ENCODE measurements around the gene BRD7. TPM values are rescaled to one million over a fixed set of nuclear protein-coding genes. Genes with fewer than 3 reads are reported as not detected.

Gene BRD7
- total and polyA plus RNA-seq, 2 donors = 45.9 to 48.1 TPM

- 77% methylated on average over 15 of the region's 15 CpGs for WGBS
- Histone ChIP-seq H3K4me3 (ENCODE audit: low read depth, low read length) (no peak overlapping the region), H3K27ac (ENCODE audit: low read depth) (no peak overlapping the region), H3K36me3 (ENCODE audit: insufficient read depth) (no peaks in the 10 kb centered on the region), H3K4me1 (ENCODE audit: insufficient read depth) (no peaks in the 10 kb centered on the region)
- DNase-seq (ENCODE audit: extremely low spot score) = no peak
Measured at GRCh38 chr16:50297301-50298074, 71.3 kb downstream of the BRD7 start.

GRCh38 chr16:50296807-50297206, 72.0 kb downstream of the BRD7 start:
- WGBS = 90% methylated on average over 2 of the region's 2 CpGs
- H3K36me3 ChIP-seq (ENCODE audit: insufficient read depth) = no peaks in the 10 kb centered on the region
- H3K4me1 ChIP-seq (ENCODE audit: insufficient read depth) = no peaks in the 10 kb centered on the region
- no peak overlapping the region for H3K4me3 ChIP-seq (ENCODE audit: low read depth, low read length)
- no peak for DNase-seq (ENCODE audit: extremely low spot score)
- no peak overlapping the region for H3K27ac ChIP-seq (ENCODE audit: low read depth)

GRCh38 chr16:50295541-50296132, 73.2 kb downstream of the BRD7 start:
- H3K4me1 ChIP-seq (ENCODE audit: insufficient read depth) = no peaks in the 10 kb centered on the region
- DNase-seq (ENCODE audit: extremely low spot score) = no peak
- H3K27ac ChIP-seq (ENCODE audit: low read depth) = no peak overlapping the region
- 97% methylated on average over 7 of the region's 7 CpGs for WGBS
- no peak overlapping the region for H3K4me3 ChIP-seq (ENCODE audit: low read depth, low read length)
- H3K36me3 ChIP-seq (ENCODE audit: insufficient read depth) = no peaks in the 10 kb centered on the region

GRCh38 chr16:50294955-50295354, 73.8 kb downstream of the BRD7 start:
- H3K36me3 ChIP-seq (ENCODE audit: insufficient read depth) = no peaks in the 10 kb centered on the region
- no peaks in the 10 kb centered on the region for H3K4me1 ChIP-seq (ENCODE audit: insufficient read depth)
- DNase-seq (ENCODE audit: extremely low spot score) = no peak
- H3K27ac ChIP-seq (ENCODE audit: low read depth) = no peak overlapping the region
- H3K4me3 ChIP-seq (ENCODE audit: low read depth, low read length) = no peak overlapping the region
- 85% methylated on average over 4 of the region's 4 CpGs for WGBS

GRCh38 chr16:50293994-50294855, 74.6 kb downstream of the BRD7 start:
- Histone ChIP-seq H3K4me3 (ENCODE audit: low read depth, low read length) (no peak overlapping the region), H3K36me3 (ENCODE audit: insufficient read depth) (no peaks in the 10 kb centered on the region), H3K27ac (ENCODE audit: low read depth) (no peak overlapping the region), H3K4me1 (ENCODE audit: insufficient read depth) (no peaks in the 10 kb centered on the region)
- DNase-seq (ENCODE audit: extremely low spot score) = no peak
- 87% methylated on average over 20 of the region's 20 CpGs for WGBS

- Histone ChIP-seq H3K27ac (ENCODE audit: low read depth) (no peak overlapping the region), H3K4me1 (ENCODE audit: insufficient read depth) (no peaks in the 10 kb centered on the region), H3K36me3 (ENCODE audit: insufficient read depth) (no peaks in the 10 kb centered on the region), H3K4me3 (ENCODE audit: low read depth, low read length) (no peak overlapping the region)
- 91% methylated on average over 20 of the region's 20 CpGs for WGBS
- DNase-seq (ENCODE audit: extremely low spot score) = no peak
Measured at GRCh38 chr16:50293041-50293783, 75.6 kb downstream of the BRD7 start.

- 96% methylated on average over 12 of the region's 12 CpGs for WGBS
- no peak overlapping the region for H3K27ac ChIP-seq (ENCODE audit: low read depth)
- no peak for DNase-seq (ENCODE audit: extremely low spot score)
- no peaks in the 10 kb centered on the region for H3K36me3 ChIP-seq (ENCODE audit: insufficient read depth)
- no peaks in the 10 kb centered on the region for H3K4me1 ChIP-seq (ENCODE audit: insufficient read depth)
- no peak overlapping the region for H3K4me3 ChIP-seq (ENCODE audit: low read depth, low read length)
Measured at GRCh38 chr16:50292566-50292948, 76.2 kb downstream of the BRD7 start.

- no peak overlapping the region for H3K27ac ChIP-seq (ENCODE audit: low read depth)
- DNase-seq (ENCODE audit: extremely low spot score) = no peak
- H3K4me3 ChIP-seq (ENCODE audit: low read depth, low read length) = no peak overlapping the region
- 89% methylated on average over 26 of the region's 26 CpGs for WGBS
- no peaks in the 10 kb centered on the region for H3K36me3 ChIP-seq (ENCODE audit: insufficient read depth)
- H3K4me1 ChIP-seq (ENCODE audit: insufficient read depth) = no peaks in the 10 kb centered on the region
Measured at GRCh38 chr16:50291719-50292565, 76.8 kb downstream of the BRD7 start.

- Histone ChIP-seq H3K36me3 (ENCODE audit: insufficient read depth) (no peaks in the 10 kb centered on the region), H3K4me1 (ENCODE audit: insufficient read depth) (no peaks in the 10 kb centered on the region), H3K4me3 (ENCODE audit: low read depth, low read length) (no peak overlapping the region), H3K27ac (ENCODE audit: low read depth) (no peak overlapping the region)
- no peak for DNase-seq (ENCODE audit: extremely low spot score)
- 95% methylated on average over 6 of the region's 6 CpGs for WGBS
Measured at GRCh38 chr16:50290856-50291255, 77.9 kb downstream of the BRD7 start.

GRCh38 chr16:50289950-50290764, 78.6 kb downstream of the BRD7 start:
- no peak for DNase-seq (ENCODE audit: extremely low spot score)
- no peaks in the 10 kb centered on the region for H3K36me3 ChIP-seq (ENCODE audit: insufficient read depth)
- H3K27ac ChIP-seq (ENCODE audit: low read depth) = no peak overlapping the region
- H3K4me3 ChIP-seq (ENCODE audit: low read depth, low read length) = no peak overlapping the region
- no peaks in the 10 kb centered on the region for H3K4me1 ChIP-seq (ENCODE audit: insufficient read depth)
- 93% methylated on average over 30 of the region's 30 CpGs for WGBS

GRCh38 chr16:50288920-50289319, 79.9 kb downstream of the BRD7 start:
- Histone ChIP-seq H3K4me1 (ENCODE audit: insufficient read depth) (no peaks in the 10 kb centered on the region), H3K4me3 (ENCODE audit: low read depth, low read length) (no peak overlapping the region), H3K36me3 (ENCODE audit: insufficient read depth) (no peaks in the 10 kb centered on the region), H3K27ac (ENCODE audit: low read depth) (no peak overlapping the region)
- DNase-seq (ENCODE audit: extremely low spot score) = no peak
- 81% methylated on average over 3 of the region's 3 CpGs for WGBS

GRCh38 chr16:50288026-50288425, 80.8 kb downstream of the BRD7 start:
- Histone ChIP-seq H3K36me3 (ENCODE audit: insufficient read depth) (no peaks in the 10 kb centered on the region), H3K27ac (ENCODE audit: low read depth) (no peak overlapping the region), H3K4me3 (ENCODE audit: low read depth, low read length) (no peak overlapping the region), H3K4me1 (ENCODE audit: insufficient read depth) (no peaks in the 10 kb centered on the region)
- WGBS = 92% methylated on average over 17 of the region's 17 CpGs
- DNase-seq (ENCODE audit: extremely low spot score) = no peak
